Fibroblast of the conjunctiva (primary cell): ENCODE data around the gene CYP4F22.
A peak's percentile ranks its signal among the peaks of the same experiment; 100 is the strongest.

Source experiments
- DNase-seq: peaks from one replicate; pipeline ENCODE4 v3.0.0-alpha.2; 2010; ENCODE audit warnings: low read depth

The CYP4F22 gene

GRCh38 chr19:15536350-15536749 is 28.0 kb downstream of the CYP4F22 start:
- DNase-seq, result no peak

- no peak for DNase-seq
Measured at GRCh38 chr19:15538774-15539173, 30.4 kb downstream of the CYP4F22 start.

GRCh38 chr19:15539638-15540037 is 31.3 kb downstream of the CYP4F22 start:
- no peak for DNase-seq

GRCh38 chr19:15540435-15540834 is 32.1 kb downstream of the CYP4F22 start:
- no peak for DNase-seq

- no peak for DNase-seq
Measured at GRCh38 chr19:15544283-15544682, 36.0 kb downstream of the CYP4F22 start.

GRCh38 chr19:15544970-15545369 is 36.6 kb downstream of the CYP4F22 start:
- no peak for DNase-seq

GRCh38 chr19:15548648-15549047 is 40.3 kb downstream of the CYP4F22 start:
- DNase-seq, result no peak

- no peak for DNase-seq
Measured at GRCh38 chr19:15549581-15549980, 41.3 kb downstream of the CYP4F22 start.

- no peak for DNase-seq
Measured at GRCh38 chr19:15550273-15550672, 41.9 kb downstream of the CYP4F22 start.

GRCh38 chr19:15550929-15551292 is 42.6 kb downstream of the CYP4F22 start:
- DNase-seq, result no peak

- DNase-seq, result no peak
Measured at GRCh38 chr19:15551293-15552004, 43.1 kb downstream of the CYP4F22 start.

GRCh38 chr19:15555021-15555420 is 46.7 kb downstream of the CYP4F22 start:
- no peak for DNase-seq

- peak; percentile 83 for DNase-seq
Measured at GRCh38 chr19:15555759-15556633, 47.7 kb downstream of the CYP4F22 start.

GRCh38 chr19:15556634-15557181 is 48.4 kb downstream of the CYP4F22 start:
- no peak for DNase-seq

GRCh38 chr19:15557223-15557622 is 48.9 kb downstream of the CYP4F22 start:
- DNase-seq, result no peak

- DNase-seq, result no peak
Measured at GRCh38 chr19:15562145-15562544, 53.8 kb downstream of the CYP4F22 start.

GRCh38 chr19:15562861-15563260 is 54.5 kb downstream of the CYP4F22 start:
- peak; percentile 31 for DNase-seq

GRCh38 chr19:15563325-15563794 is 55.0 kb downstream of the CYP4F22 start:
- DNase-seq, result no peak

GRCh38 chr19:15563931-15564330 is 55.6 kb downstream of the CYP4F22 start:
- no peak for DNase-seq

- DNase-seq, result no peak
Measured at GRCh38 chr19:15564534-15565168, 56.3 kb downstream of the CYP4F22 start.

GRCh38 chr19:15570420-15570819 is 62.1 kb downstream of the CYP4F22 start:
- no peak for DNase-seq

- no peak for DNase-seq
Measured at GRCh38 chr19:15575406-15575805, 67.1 kb downstream of the CYP4F22 start.
